Measurements from ENCODE around the gene BNIP2. TPM values are rescaled to one million over a fixed set of nuclear protein-coding genes. Genes with fewer than 3 reads are reported as not detected.
"Not testable (repeated sequence)": the region's sequence is repeated elsewhere in the genome, so short reads cannot be mapped to it uniquely, and the experiment has no call there.

Gene BNIP2
- total RNA-seq, 4 donors from 2014 or later = 84.9 to 161 (median 129) TPM

- Histone ChIP-seq H3K4me3 (replicated peaks in 1 of 3) (no peak overlapping the region), H3K4me1 (no peaks in the 10 kb centered on the region), H3K9me3 (no peaks in the 10 kb centered on the region), H3K27me3 (no peaks in the 10 kb centered on the region), H3K27ac (no peak overlapping the region), H3K36me3 (no peaks in the 10 kb centered on the region)
- no peak for TF ChIP-seq POLR2A (IDR thresholded peaks at IDR 0.05)
- TF ChIP-seq, protein P1, sequence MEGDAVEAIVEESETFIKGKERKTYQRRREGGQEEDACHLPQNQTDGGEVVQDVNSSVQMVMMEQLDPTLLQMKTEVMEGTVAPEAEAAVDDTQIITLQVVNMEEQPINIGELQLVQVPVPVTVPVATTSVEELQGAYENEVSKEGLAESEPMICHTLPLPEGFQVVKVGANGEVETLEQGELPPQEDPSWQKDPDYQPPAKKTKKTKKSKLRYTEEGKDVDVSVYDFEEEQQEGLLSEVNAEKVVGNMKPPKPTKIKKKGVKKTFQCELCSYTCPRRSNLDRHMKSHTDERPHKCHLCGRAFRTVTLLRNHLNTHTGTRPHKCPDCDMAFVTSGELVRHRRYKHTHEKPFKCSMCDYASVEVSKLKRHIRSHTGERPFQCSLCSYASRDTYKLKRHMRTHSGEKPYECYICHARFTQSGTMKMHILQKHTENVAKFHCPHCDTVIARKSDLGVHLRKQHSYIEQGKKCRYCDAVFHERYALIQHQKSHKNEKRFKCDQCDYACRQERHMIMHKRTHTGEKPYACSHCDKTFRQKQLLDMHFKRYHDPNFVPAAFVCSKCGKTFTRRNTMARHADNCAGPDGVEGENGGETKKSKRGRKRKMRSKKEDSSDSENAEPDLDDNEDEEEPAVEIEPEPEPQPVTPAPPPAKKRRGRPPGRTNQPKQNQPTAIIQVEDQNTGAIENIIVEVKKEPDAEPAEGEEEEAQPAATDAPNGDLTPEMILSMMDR (IDR thresholded peaks at IDR 0.05) = no peak
- DNase-seq = no peak
- intact Hi-C loops (cut with DNase I) = no loop called here
- 98% methylated on average over 4 of the region's 4 CpGs for WGBS, 2 donors
Measured at GRCh38 chr15:59707619-59708018, 18.5 kb upstream of the BNIP2 start.

DNA sequence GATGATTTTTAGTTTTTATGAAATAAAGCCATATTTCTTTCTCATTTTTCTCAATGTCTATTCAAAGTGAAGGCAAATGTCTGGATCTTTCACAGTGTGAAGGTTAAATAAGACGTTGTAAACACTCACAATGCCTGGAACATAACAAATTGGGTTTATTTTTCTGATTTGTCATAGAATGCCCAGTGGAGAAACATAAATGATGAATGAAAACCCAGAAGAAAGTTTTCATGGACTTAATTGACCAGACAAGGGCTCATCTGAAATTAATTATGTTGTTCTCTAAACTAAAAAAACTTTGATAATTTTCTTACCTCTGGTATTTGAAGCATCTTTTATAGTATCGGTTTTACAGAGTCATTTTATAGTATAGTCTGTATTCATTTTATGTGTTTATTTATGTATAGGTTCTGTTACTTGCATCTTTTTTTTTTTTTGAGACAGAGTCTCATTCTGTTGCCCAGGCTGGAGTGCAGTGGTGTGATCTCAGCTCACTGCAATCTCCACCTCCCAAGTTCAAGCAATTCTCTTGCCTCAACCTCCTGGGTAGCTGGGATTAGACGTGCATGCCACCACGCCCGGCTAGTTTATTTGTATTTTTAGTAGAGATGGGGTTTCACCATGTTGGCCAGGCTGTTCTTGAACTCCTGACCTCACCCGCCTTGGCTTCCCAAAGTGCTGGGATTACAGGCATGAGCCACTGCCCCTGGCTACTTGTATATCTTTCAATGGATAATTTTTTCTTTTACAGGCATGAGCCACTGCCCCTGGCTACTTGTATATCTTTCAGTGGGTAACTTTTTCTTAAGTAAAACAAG, 15.1 kb upstream of the BNIP2 start:
- Histone ChIP-seq H3K4me1 (no peaks in the 10 kb centered on the region), H3K9me3 (no peaks in the 10 kb centered on the region), H3K4me3 (replicated peaks in 1 of 3) (no peak overlapping the region), H3K36me3 (no peaks in the 10 kb centered on the region), H3K27ac (no peak overlapping the region), H3K27me3 (no peaks in the 10 kb centered on the region)
- no peak for DNase-seq
- TF ChIP-seq, protein P1 (IDR thresholded peaks at IDR 0.05) = no peak
- no peak for TF ChIP-seq POLR2A (IDR thresholded peaks at IDR 0.05)
- 63 to 70% methylated on average over 6 of the region's 6 CpGs for WGBS, 2 donors
- intact Hi-C loops (cut with DNase I) = no loop called here

DNA sequence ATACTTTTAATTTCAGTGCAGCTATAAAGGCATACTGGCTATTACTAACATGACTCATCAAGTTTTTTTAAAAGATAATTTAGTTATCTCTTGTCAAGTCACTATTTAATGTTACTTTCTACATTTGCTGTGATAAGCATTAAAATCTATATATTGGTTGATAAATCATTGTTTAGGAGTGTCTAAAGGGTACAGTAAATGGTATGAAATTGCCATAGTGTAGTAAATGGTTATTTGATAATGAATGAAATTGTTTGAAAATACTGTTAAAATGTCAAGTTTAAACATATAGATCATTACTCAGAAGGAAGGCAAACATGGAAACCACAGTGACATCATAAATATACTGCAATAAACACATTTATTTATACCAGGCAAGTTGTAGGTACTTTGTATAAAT, 13.2 kb upstream of the BNIP2 start:
- Histone ChIP-seq H3K4me3 (replicated peaks in 1 of 3) (no peak overlapping the region), H3K27me3 (no peaks in the 10 kb centered on the region), H3K27ac (no peak overlapping the region), H3K9me3 (no peaks in the 10 kb centered on the region), H3K4me1 (no peaks in the 10 kb centered on the region), H3K36me3 (no peaks in the 10 kb centered on the region)
- TF ChIP-seq POLR2A (IDR thresholded peaks at IDR 0.05) = no peak
- TF ChIP-seq, protein P1 (IDR thresholded peaks at IDR 0.05) = no peak
- intact Hi-C loops (cut with DNase I) = no loop called here
- no peak for DNase-seq

GRCh38 chr15:59701880-59702279, 12.8 kb upstream of the BNIP2 start:
- no peaks in the 10 kb centered on the region for H3K4me1 ChIP-seq
- H3K9me3 ChIP-seq = no peaks in the 10 kb centered on the region
- H3K27me3 ChIP-seq = no peaks in the 10 kb centered on the region
- intact Hi-C loops (cut with DNase I) = no loop called here
- no peak for TF ChIP-seq POLR2A (IDR thresholded peaks at IDR 0.05)
- TF ChIP-seq, protein P1 (IDR thresholded peaks at IDR 0.05) = no peak
- no peak overlapping the region for H3K4me3 ChIP-seq (replicated peaks in 1 of 3)
- H3K36me3 ChIP-seq = no peaks in the 10 kb centered on the region
- no peak overlapping the region for H3K27ac ChIP-seq
- DNase-seq = no peak
- WGBS, 2 donors = 75 to 86% methylated on average over 4 of the region's 4 CpGs

DNA sequence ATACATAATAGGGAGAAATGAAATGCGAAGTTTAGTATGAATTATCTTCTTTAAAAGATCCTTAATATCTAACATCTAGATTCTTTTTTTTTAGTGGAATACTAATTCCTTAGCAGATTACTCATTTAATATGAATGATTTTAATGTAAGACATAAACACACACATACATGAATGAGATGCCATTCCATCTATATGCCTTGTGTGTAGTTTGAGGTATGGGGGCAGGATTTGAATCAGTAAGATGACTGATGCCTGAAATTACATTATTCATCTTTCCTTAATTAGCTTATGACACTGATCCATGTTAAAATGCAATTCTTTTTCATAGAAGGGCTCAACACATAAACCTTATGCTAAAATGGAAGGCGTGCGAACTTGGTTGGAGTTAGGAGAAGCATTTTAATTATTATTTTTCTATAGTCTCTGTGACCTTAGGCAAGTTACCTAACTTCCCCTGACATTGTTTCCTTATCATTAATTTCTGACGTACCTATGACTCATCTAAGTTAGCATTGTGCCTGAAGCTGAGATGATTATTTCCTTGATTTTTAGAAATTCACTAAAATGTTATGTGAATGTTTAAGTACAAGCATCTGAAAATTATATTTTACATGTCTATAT, 10.8 kb upstream of the BNIP2 start:
- no peaks in the 10 kb centered on the region for H3K9me3 ChIP-seq
- no peak overlapping the region for H3K4me3 ChIP-seq (replicated peaks in 1 of 3)
- intact Hi-C loops (cut with DNase I) = no loop called here
- no peak overlapping the region for H3K27ac ChIP-seq
- no peaks in the 10 kb centered on the region for H3K36me3 ChIP-seq
- no peaks in the 10 kb centered on the region for H3K4me1 ChIP-seq
- no peak for TF ChIP-seq POLR2A (IDR thresholded peaks at IDR 0.05)
- TF ChIP-seq, protein P1 (IDR thresholded peaks at IDR 0.05) = no peak
- H3K27me3 ChIP-seq = no peaks in the 10 kb centered on the region
- no peak for DNase-seq
- 64 to 95% methylated on average over 4 of the region's 4 CpGs for WGBS, 2 donors

GRCh38 chr15:59698065-59698464, 8.9 kb upstream of the BNIP2 start:
- intact Hi-C loops (cut with DNase I) = not testable (repeated sequence)
- 86 to 91% methylated on average over 4 of the region's 4 CpGs for WGBS, 2 donors

More at GRCh38 chr15:59698065-59698464, 8.9 kb upstream of the BNIP2 start:
- H3K36me3 ChIP-seq; H3K4me1 ChIP-seq; H3K9me3 ChIP-seq; H3K4me3 ChIP-seq (replicated peaks in 1 of 3); DNase-seq; H3K27me3 ChIP-seq; H3K27ac ChIP-seq: not testable (repeated sequence)

All from thyroid gland (tissue), 4 donors.